A549 (cell line): ENCODE measurements around the gene IRF9. TPM values are rescaled to one million over a fixed set of nuclear protein-coding genes. Genes with fewer than 3 reads are reported as not detected.

Experiments used
- ATOH8 ChIP-seq: fragments of 250-450 bp; sonication (Bioruptor Pico); IDR thresholded peaks from 2 replicates; pipeline ENCODE4 v1.5.0; 2020; ENCODE audit warnings: low read depth, mild to moderate bottlenecking, moderate library complexity
- BCL3 ChIP-seq: fragments of >200 bp; sonication (Bioruptor Twin); formaldehyde crosslinking; IDR thresholded peaks from 3 replicates; pipeline ENCODE4 v1.6.1; 2016
- CBX2 ChIP-seq: fragments of 200-600 bp; sonication (generic); IDR thresholded peaks from 2 replicates; pipeline ENCODE4 v1.6.1; 2016; ENCODE audit warnings: low read depth, mild to moderate bottlenecking, borderline replicate concordance
- CHD2 ChIP-seq: fragments of 150-350 bp; IDR thresholded peaks from 2 replicates; pipeline ENCODE4 v1.6.1; 2014; ENCODE audit warnings: low read length; ENCODE audit not compliant: partially characterized antibody
- CHD4 ChIP-seq: fragments of 200-600 bp; sonication (generic); IDR thresholded peaks from 2 replicates; pipeline ENCODE4 v1.6.1; 2016; ENCODE audit warnings: antibody characterized with exemption, mild to moderate bottlenecking, borderline replicate concordance
- CTCF ChIP-seq: fragments of >200 bp; sonication (Bioruptor Twin); formaldehyde crosslinking; IDR thresholded peaks from 3 replicates; pipeline ENCODE4 v1.5.1; 2016
- E2F6 ChIP-seq: IDR thresholded peaks from 2 replicates; pipeline ENCODE4 v1.6.1; 2012; ENCODE audit warnings: low read depth, borderline replicate concordance
- EHF ChIP-seq: fragments of 250-450 bp; sonication (Bioruptor Pico); IDR thresholded peaks from 2 replicates; pipeline ENCODE4 v1.5.0; 2020; ENCODE audit warnings: mild to moderate bottlenecking
- EHMT2 ChIP-seq: fragments of 200-600 bp; sonication (generic); IDR thresholded peaks from 2 replicates; pipeline ENCODE4 v1.6.1; 2016; ENCODE audit warnings: antibody characterized with exemption, low read depth, mild to moderate bottlenecking, moderate library complexity
- ESRRA ChIP-seq: fragments of 150-350 bp; IDR thresholded peaks from 2 replicates; pipeline ENCODE4 v1.6.1; 2014; ENCODE audit warnings: mild to moderate bottlenecking, low read length, borderline replicate concordance
- FOXS1 ChIP-seq: fragments of 250-450 bp; sonication (Bioruptor Pico); IDR thresholded peaks from 2 replicates; pipeline ENCODE4 v1.5.0; 2020; ENCODE audit warnings: mild to moderate bottlenecking, moderate library complexity
- GATA3 ChIP-seq: IDR thresholded peaks from 2 replicates; pipeline ENCODE4 v1.6.1; 2012; ENCODE audit warnings: borderline replicate concordance
- HES2 ChIP-seq: fragments of >200 bp; sonication (Bioruptor Twin); formaldehyde crosslinking; IDR thresholded peaks from 2 replicates; pipeline ENCODE4 v1.6.1; 2016
- HMGXB4 ChIP-seq: fragments of 250-450 bp; sonication (Bioruptor Pico); IDR thresholded peaks from 2 replicates; pipeline ENCODE4 v1.5.0; 2021; ENCODE audit warnings: mild to moderate bottlenecking, moderate library complexity, borderline replicate concordance
- HOXA7 ChIP-seq: fragments of 250-450 bp; sonication (Bioruptor Pico); IDR thresholded peaks from 2 replicates; pipeline ENCODE4 v1.5.0; 2020; ENCODE audit warnings: mild to moderate bottlenecking, moderate library complexity
- HOXB5 ChIP-seq: fragments of 250-450 bp; sonication (Bioruptor Pico); IDR thresholded peaks from 2 replicates; pipeline ENCODE4 v1.5.0; 2020; ENCODE audit warnings: mild to moderate bottlenecking, moderate library complexity
- JUN ChIP-seq, 2 experiments: fragments of >200 bp; sonication (Bioruptor Twin); formaldehyde crosslinking; IDR thresholded peaks; 2 replicates in 1 of 2; 3 replicates in 1 of 2; pipeline ENCODE4 v1.6.1; 2016 to 2017
- JUNB ChIP-seq: fragments of >200 bp; sonication (Bioruptor Twin); formaldehyde crosslinking; IDR thresholded peaks from 2 replicates; pipeline ENCODE4 v1.6.1; 2016
- MAFK ChIP-seq: fragments of 450-650 bp; IDR thresholded peaks from 2 replicates; pipeline ENCODE4 v1.6.1; 2014; ENCODE audit not compliant: partially characterized antibody
- MAX ChIP-seq: IDR thresholded peaks from 2 replicates; pipeline ENCODE4 v1.6.1; 2012
- PHF8 ChIP-seq: fragments of 200-600 bp; sonication (generic); IDR thresholded peaks from 2 replicates; pipeline ENCODE4 v1.6.1; 2016; ENCODE audit warnings: low read depth, mild to moderate bottlenecking, antibody characterized with exemption, moderate library complexity, borderline replicate concordance
- POLR2A ChIP-seq: IDR thresholded peaks from 2 replicates; pipeline ENCODE4 v1.6.1; 2012; ENCODE audit warnings: mild to moderate bottlenecking, low read length
- RAD21 ChIP-seq, 2 experiments: fragments of >200 bp in 1 of 2; sonication (Bioruptor Twin) in 1 of 2; formaldehyde crosslinking in 1 of 2; IDR thresholded peaks in 1 of 2; conservative IDR thresholded peaks in 1 of 2; 2 replicates in 1 of 2; 3 replicates in 1 of 2; pipeline ENCODE4 v1.6.1; 2012 to 2018; ENCODE audit warnings: inconsistent platforms in 1 of 2
- RCOR1 ChIP-seq: fragments of 150-350 bp; IDR thresholded peaks from 2 replicates; pipeline ENCODE4 v1.6.1; 2014; ENCODE audit warnings: antibody characterized with exemption, low read length, low read depth
- REST ChIP-seq: fragments of 200-600 bp; sonication (generic); IDR thresholded peaks from 2 replicates; pipeline ENCODE4 v1.6.1; 2016; ENCODE audit warnings: antibody characterized with exemption, mild to moderate bottlenecking, moderate library complexity
- RFX5 ChIP-seq: fragments of 450-650 bp; IDR thresholded peaks from 2 replicates; pipeline ENCODE4 v1.7.1; 2014; ENCODE audit warnings: antibody characterized with exemption, mild to moderate bottlenecking, moderate library complexity
- SMC3 ChIP-seq: fragments of >200 bp; sonication (Bioruptor Twin); formaldehyde crosslinking; IDR thresholded peaks from 3 replicates; pipeline ENCODE4 v1.6.1; 2018; ENCODE audit warnings: inconsistent platforms
- TP53 ChIP-seq: fragments of 250-450 bp; sonication (Bioruptor Pico); IDR thresholded peaks from 2 replicates; pipeline ENCODE4 v1.5.0; 2021; ENCODE audit warnings: mild to moderate bottlenecking, moderate library complexity
- ZFP36 ChIP-seq: fragments of 450-650 bp; IDR thresholded peaks from 2 replicates; pipeline ENCODE4 v1.6.1; 2014; ENCODE audit warnings: borderline replicate concordance; ENCODE audit not compliant: partially characterized antibody
- ZNF302 ChIP-seq: fragments of 250-450 bp; sonication (Bioruptor Pico); IDR thresholded peaks from 2 replicates; pipeline ENCODE4 v1.9.0; 2021; ENCODE audit warnings: inconsistent platforms, mild to moderate bottlenecking, moderate library complexity
- polyA plus RNA-seq, 4 experiments: library from polyadenylated mRNA; depleted of rRNA in 3 of 4; stranded (reverse); fragments of >200 nt; fragmentation: RNase III in 1 of 4; extraction: RNeasy Plus Mini Kit Qiagen cat#74134 plus additional on column Dnase treatment in 1 of 4; gene quantifications; 2 replicates in 3 of 4; 3 replicates in 1 of 4; pipeline ENCODE4 v1.2.3, GENCODE V29; 2011 to 2017

IRF9 gene
- polyA plus RNA-seq, 2 of the 4 experiments (the other 2 are of a cell fraction) = 19.0 to 23.1 TPM

- TF ChIP-seq HMGXB4 (CRISPR knock-in tag) (no peak), PHF8 (peak; percentile 92; the same call in 1 of the 2 replicates), JUNB (no peak), E2F6 (no peak; the same call in 1 of the 2 replicates), JUN (IDR thresholded peaks at IDR 0.05) (peak; percentile 84 to 97), HES2 (no peak), CHD2 (peak; percentile 77), EHF (CRISPR knock-in tag) (no peak; the same call in 1 of the 2 replicates), RCOR1 (no peak), EHMT2 (no peak), TP53 (CRISPR knock-in tag) (peak; percentile 66; the same call in 1 of the 2 replicates), SMC3 (no peak), ZNF302 (no peak), GATA3 (peak; percentile 36; the same call in 1 of the 2 replicates), CBX2 (no peak), HOXA7 (no peak), BCL3 (peak; percentile 96), POLR2A (peak; percentile 88), ZFP36 (no peak), CTCF (no peak), HOXB5 (no peak), REST (peak; percentile 78), FOXS1 (CRISPR knock-in tag) (no peak), CHD4 (no peak), RFX5 (peak; percentile 57; the same call in 1 of the 2 replicates), MAX (no peak; the same call in none of the 2 replicates), ATOH8 (CRISPR knock-in tag) (no peak), RAD21 (conservative IDR thresholded peaks at IDR 0.05 in 1 of 2, IDR thresholded peaks at IDR 0.05 in 1 of 2) (no peak), MAFK (peak; percentile 33), ESRRA (no peak)
Observed at GRCh38 chr14:24212924-24213865, 52.1 kb downstream of the IRF9 start, which contains the start of gene CHMP4A (continued).
